Activated CD8-positive, alpha-beta memory T cell treated with anti-CD3 and anti-CD28 coated beads for 48 hours (primary cell): ENCODE measurements around the gene FAM81B.

Experiments used
- DNase-seq, 3 experiments: peaks; one replicate each; pipeline ENCODE4 v3.0.0-alpha.2; 2020; ENCODE audit warnings: low read depth in 2 of 3, low spot score in 2 of 3

Gene FAM81B

DNA sequence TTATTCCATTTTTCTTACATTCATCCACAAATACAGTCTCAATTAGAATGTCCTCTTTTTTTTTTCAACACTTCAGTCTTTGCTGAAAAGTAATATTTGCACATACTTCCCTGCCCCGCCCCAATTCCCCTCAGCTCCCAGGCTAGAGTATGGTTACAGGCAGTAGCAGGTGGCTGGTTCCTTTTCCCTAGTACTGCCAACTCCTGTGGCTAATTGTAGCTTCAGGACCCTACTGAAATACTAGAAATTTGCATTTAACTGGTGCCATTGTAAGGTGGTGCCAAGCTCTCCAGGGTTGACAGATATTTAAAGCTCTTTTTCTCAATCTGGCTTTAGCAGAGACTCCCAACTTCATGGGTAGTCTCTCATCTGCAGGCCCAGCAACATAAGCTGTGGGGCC, 80.3 kb downstream of the FAM81B start:
- DNase-seq = no peak

DNA sequence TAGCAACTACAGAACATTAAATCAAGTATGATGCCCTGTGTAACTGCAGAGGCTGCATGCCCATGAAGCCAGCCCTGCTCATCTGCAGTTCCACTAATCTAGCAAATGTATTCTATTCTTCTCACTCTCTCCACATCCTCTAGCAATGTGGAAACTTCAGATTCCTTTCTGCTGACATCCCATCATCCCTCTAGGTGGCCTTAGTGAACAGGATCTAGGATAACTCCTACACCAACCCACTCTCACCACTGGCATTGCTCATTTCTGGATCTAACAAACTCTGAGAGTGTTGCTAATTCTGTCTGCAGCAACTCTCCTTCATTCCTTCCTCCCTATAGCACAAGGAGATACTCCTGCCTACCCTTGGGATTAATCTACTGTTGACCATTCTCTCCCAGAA, 80.8 kb downstream of the FAM81B start:
- no peak for DNase-seq

DNA sequence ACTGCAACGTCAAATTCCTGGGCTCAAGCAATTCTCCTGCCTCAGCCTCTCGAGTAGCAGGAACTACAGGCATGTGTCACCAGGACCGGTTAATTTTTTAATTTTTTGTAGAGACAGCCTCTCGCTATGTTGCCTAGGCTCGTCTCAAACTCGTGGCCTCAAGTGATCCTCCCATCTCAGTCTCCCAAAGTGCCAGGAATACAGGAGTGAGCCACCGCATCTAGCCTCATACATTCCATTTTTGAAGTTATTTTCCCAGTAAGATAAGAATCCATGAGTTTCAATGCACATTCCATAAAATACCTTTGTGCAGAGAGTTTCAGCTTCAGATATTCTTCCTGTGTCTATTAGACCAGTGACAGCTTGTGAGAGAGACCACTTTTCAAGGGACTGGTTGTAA, 93.3 kb downstream of the FAM81B start:
- DNase-seq = no peak

DNA sequence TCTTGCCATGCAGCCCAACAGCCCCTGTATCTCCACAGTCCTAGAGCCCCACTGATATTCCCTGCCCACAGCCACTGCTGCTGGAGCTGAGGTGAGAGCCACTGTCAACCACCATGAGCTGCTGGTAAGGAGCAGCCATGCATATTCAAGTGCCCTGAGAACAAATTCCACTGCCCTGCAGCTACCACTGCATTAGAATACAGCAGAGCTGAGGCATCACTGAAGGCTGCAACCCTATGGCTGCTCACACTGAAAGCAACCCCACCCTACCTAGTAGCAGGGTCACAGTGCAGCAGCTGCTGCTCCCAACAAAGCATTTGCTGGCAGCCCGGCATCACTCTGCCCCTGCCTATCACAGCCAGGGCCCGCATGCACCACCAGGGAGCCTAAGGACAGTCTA, 95.0 kb downstream of the FAM81B start:
- no peak for DNase-seq

DNA sequence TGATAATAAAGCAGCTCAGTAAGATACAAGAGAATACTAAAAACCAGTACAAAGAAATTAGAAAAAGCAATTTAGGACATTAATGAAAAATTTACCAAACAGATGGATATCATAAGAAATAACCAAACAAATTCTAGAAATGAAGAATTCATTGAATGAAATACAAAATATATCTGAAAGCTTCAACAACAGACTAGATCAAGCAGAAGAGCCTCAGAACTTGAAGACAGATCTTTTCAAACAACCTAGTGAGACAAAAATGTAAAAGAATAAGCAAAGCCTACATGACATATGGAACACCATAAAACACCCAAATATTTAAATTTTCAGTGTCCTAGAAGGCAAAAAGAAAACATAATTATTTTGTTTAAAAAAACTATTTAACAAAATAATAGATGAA, 96.7 kb downstream of the FAM81B start:
- no peak for DNase-seq
